ENCODE measurements around the gene SLC4A7.

DNA sequence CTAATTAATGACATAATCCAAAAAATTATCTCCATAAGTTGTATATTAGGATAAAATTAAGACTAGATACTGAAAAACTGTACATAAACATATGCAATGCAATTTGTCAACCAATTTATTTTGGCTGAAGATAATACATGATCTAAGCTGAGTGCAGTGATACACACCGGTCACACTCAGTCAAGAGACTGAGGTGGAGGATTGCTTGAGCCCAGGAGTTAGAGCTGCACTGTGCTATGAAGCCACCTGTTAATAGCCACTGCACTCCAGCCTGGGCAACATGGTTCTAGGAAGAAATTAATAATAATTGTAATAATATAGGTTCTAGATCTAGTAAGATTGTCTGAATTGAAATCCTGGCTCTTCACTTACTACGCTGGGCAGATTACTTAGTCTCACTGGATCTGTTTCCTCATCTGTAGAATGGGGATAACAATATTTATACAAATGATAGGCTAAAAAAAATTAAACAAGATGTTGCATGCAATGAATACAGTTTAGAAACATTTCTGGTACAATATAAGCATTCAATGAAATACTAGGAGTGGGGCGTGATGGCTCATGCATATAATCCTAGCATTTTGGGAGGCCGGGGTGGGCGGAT is 15.8 kb downstream of the SLC4A7 start:
- no peak for TF ChIP-seq EZH2 (IDR thresholded peaks at IDR 0.05; ENCODE audit: insufficient read depth, poor library complexity, severe bottlenecking)
- TF ChIP-seq EZH2phosphoT487 (IDR thresholded peaks at IDR 0.05; ENCODE audit: insufficient read depth, low read depth) = no peak
